GM23248 (cell line): ENCODE measurements around the gene THY1.

Experiments
- EZH2 ChIP-seq: fragments of 200-600 bp; sonication (generic); IDR thresholded peaks from 2 replicates; pipeline ENCODE4 v1.6.1; 2018; ENCODE audit warnings: antibody characterized with exemption, mild to moderate bottlenecking; ENCODE audit not compliant: insufficient read depth, poor library complexity, severe bottlenecking
- EZH2phosphoT487 ChIP-seq: fragments of 200-600 bp; sonication (generic); IDR thresholded peaks from 2 replicates; pipeline ENCODE4 v1.6.1; 2018; ENCODE audit warnings: antibody characterized with exemption, moderate library complexity, mild to moderate bottlenecking, low read depth; ENCODE audit not compliant: insufficient read depth

DNA sequence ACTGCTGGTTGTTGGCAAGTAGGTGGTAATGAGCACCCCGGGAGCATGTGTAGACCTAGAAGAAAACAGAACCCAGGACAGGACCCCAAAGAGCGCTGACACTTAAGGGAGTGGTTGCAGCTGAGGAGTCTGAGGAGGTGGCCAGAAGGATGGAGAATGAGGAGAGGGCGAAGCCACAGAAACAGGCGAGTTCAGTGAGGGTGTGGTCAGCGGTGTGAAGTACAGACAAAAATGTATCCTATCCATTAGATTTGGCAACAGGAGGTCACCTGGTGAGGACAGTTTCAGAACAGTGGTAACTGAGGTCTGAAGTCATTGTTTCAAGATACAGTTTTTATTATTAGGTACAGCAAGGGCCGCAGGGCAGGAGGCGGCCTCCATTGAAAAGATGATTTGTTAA is 8.6 kb upstream of the THY1 start:
- TF ChIP-seq EZH2phosphoT487 (no peak), EZH2 (no peak)
